SK-N-SH (cell line): ENCODE results near the gene MAOA. TPM values are rescaled to one million over a fixed set of nuclear protein-coding genes. Genes with fewer than 3 reads are reported as not detected.

Experiments
- CTCF ChIA-PET: fragments of 300-600, 350-600 bp; formaldehyde crosslinking; extraction: SDS; loops from one replicate; lab custom pipeline; 2021; lab: Yijun Ruan, JAX
- POLR2A ChIA-PET: fragments of 350-600 bp; sonication (Branson Sonifier 250); formaldehyde crosslinking; extraction: SDS; loops from one replicate; lab custom pipeline; 2020; ENCODE audit warnings: antibody characterized with exemption, inconsistent platforms; lab: Yijun Ruan, JAX
- DNase-seq: peaks from one replicate; pipeline ENCODE4 v3.0.0; 2012
- H2AFZ ChIP-seq: fragments of 200-600 bp; sonication (generic); 2 replicates; pipeline ENCODE4 v1.8.1; 2016; ENCODE audit warnings: antibody characterized with exemption, mild to moderate bottlenecking, low read depth
- H3F3A ChIP-seq: fragments of 200-600 bp; sonication (generic); replicated peaks from 2 replicates; pipeline ENCODE3; 2016; ENCODE audit warnings: antibody characterized with exemption, mild to moderate bottlenecking; ENCODE audit not compliant: insufficient read depth
- H3K27ac ChIP-seq, 2 experiments: fragments of 200-500 bp in 1 of 2; fragments of 200-600 bp in 1 of 2; sonication (Bioruptor generic) in 1 of 2; sonication (generic), shearing (Covaris generic) in 1 of 2; 2 replicates each; pipeline versions ENCODE4 v1.5.1 to v1.6.1; 2014 to 2016; ENCODE audit warnings: low read depth in 2 of 2, inconsistent platforms in 1 of 2, low read length in 1 of 2, mild to moderate bottlenecking in 1 of 2, mixed read lengths in 1 of 2
- H3K27me3 ChIP-seq: fragments of 200-600 bp; sonication (generic), shearing (Covaris generic); 2 replicates; pipeline ENCODE4 v1.6.1; 2016; ENCODE audit warnings: mixed run types; ENCODE audit not compliant: insufficient read depth
- H3K36me3 ChIP-seq, 2 experiments: fragments of 200-500 bp in 1 of 2; fragments of 200-600 bp in 1 of 2; sonication (Bioruptor generic) in 1 of 2; sonication (generic) in 1 of 2; replicated peaks in 1 of 2; 2 replicates each; pipeline versions ENCODE3 to v1.5.1; 2014 to 2016; ENCODE audit warnings: low read length in 1 of 2, mild to moderate bottlenecking in 1 of 2; ENCODE audit not compliant: insufficient read depth in 2 of 2, control insufficient read depth in 1 of 2
- H3K4me1 ChIP-seq, 2 experiments: fragments of 200-500 bp in 1 of 2; fragments of 200-600 bp in 1 of 2; sonication (Bioruptor generic) in 1 of 2; sonication (generic), shearing (Covaris generic) in 1 of 2; 2 replicates each; pipeline versions ENCODE4 v1.5.1 to v1.6.1; 2014 to 2016; ENCODE audit warnings: low read depth in 1 of 2, low read length in 1 of 2, mixed run types in 1 of 2; ENCODE audit not compliant: insufficient read depth in 2 of 2, control insufficient read depth in 1 of 2
- H3K4me2 ChIP-seq: fragments of 200-600 bp; sonication (generic), shearing (Covaris generic); 2 replicates; pipeline ENCODE4 v1.6.1; 2017; ENCODE audit warnings: mixed run types
- H3K4me3 ChIP-seq, 2 experiments: fragments of 200-500 bp in 1 of 2; fragments of 200-600 bp in 1 of 2; sonication (Bioruptor generic) in 1 of 2; sonication (generic), shearing (Covaris generic) in 1 of 2; 2 replicates each; pipeline versions ENCODE4 v1.5.1 to v1.8.1; 2014 to 2016; ENCODE audit warnings: low read depth in 2 of 2, inconsistent platforms in 1 of 2, low read length in 1 of 2, mild to moderate bottlenecking in 1 of 2, mixed read lengths in 1 of 2, moderate library complexity in 1 of 2
- H3K79me2 ChIP-seq: fragments of 200-600 bp; sonication (generic); 2 replicates; pipeline ENCODE4 v1.8.1; 2017; ENCODE audit warnings: mild to moderate bottlenecking; ENCODE audit not compliant: insufficient read depth
- H3K9ac ChIP-seq: fragments of 200-600 bp; sonication (generic); 2 replicates; pipeline ENCODE4 v1.6.1; 2017; ENCODE audit warnings: mixed run types
- H3K9me2 ChIP-seq: fragments of 200-600 bp; sonication (generic); 2 replicates; pipeline ENCODE4 v1.6.1; 2017; ENCODE audit warnings: mixed run types
- H3K9me3 ChIP-seq: fragments of 200-600 bp; sonication (generic); 2 replicates; pipeline ENCODE4 v1.6.1; 2017; ENCODE audit warnings: mixed run types, mild to moderate bottlenecking, moderate library complexity
- H4K20me1 ChIP-seq: fragments of 200-600 bp; sonication (generic); 2 replicates; pipeline ENCODE4 v1.6.1; 2017; ENCODE audit warnings: mild to moderate bottlenecking, mixed run types; ENCODE audit not compliant: insufficient read depth
- CHD2 ChIP-seq: fragments of 150-350 bp; IDR thresholded peaks from 2 replicates; pipeline ENCODE4 v1.6.1; 2018; ENCODE audit warnings: low read length; ENCODE audit not compliant: partially characterized antibody
- EP300 ChIP-seq, 2 experiments: IDR thresholded peaks; 2 replicates each; pipeline versions ENCODE4 v1.4.0 to v1.6.1; 2012; ENCODE audit warnings: borderline replicate concordance in 1 of 2, low read depth in 1 of 2, low read length in 1 of 2
- FOSL2 ChIP-seq: IDR thresholded peaks from 2 replicates; pipeline ENCODE4 v1.4.0; 2012; ENCODE audit warnings: low read depth, mild to moderate bottlenecking, moderate library complexity, borderline replicate concordance
- FOXM1 ChIP-seq: IDR thresholded peaks from 2 replicates; pipeline ENCODE4 v1.4.0; 2012; ENCODE audit warnings: low read depth, mild to moderate bottlenecking
- GATA2 ChIP-seq: sonication (generic); formaldehyde crosslinking; IDR thresholded peaks from 2 replicates; pipeline ENCODE4 v1.5.0; 2020; ENCODE audit warnings: mild to moderate bottlenecking, missing genetic modification reagents
- JUND ChIP-seq: IDR thresholded peaks from 2 replicates; pipeline ENCODE4 v1.4.0; 2012
- MXI1 ChIP-seq: IDR thresholded peaks from 2 replicates; pipeline ENCODE4 v1.6.1; 2012; ENCODE audit warnings: mild to moderate bottlenecking, low read depth, low read length, improper control_type of control experiment
- NFIC ChIP-seq: IDR thresholded peaks from 2 replicates; pipeline ENCODE4 v1.4.0; 2012; ENCODE audit warnings: borderline replicate concordance
- NRF1 ChIP-seq: IDR thresholded peaks from 2 replicates; pipeline ENCODE4 v1.6.1; 2012; ENCODE audit warnings: low read depth, mild to moderate bottlenecking, low read length
- RAD21 ChIP-seq: IDR thresholded peaks from 2 replicates; pipeline ENCODE4 v1.6.1; 2012; ENCODE audit warnings: mild to moderate bottlenecking, low read length
- RXRA ChIP-seq: IDR thresholded peaks from 2 replicates; pipeline ENCODE4 v1.4.0; 2012; ENCODE audit warnings: low read depth, mild to moderate bottlenecking, borderline replicate concordance
- SMC3 ChIP-seq: IDR thresholded peaks from 2 replicates; pipeline ENCODE4 v1.6.1; 2012; ENCODE audit warnings: low read depth, low read length, improper control_type of control experiment
- TCF12 ChIP-seq: IDR thresholded peaks from 2 replicates; pipeline ENCODE4 v1.4.0; 2012
- USF2 ChIP-seq: fragments of 150-350 bp; IDR thresholded peaks from 2 replicates; pipeline ENCODE4 v1.6.1; 2017; ENCODE audit warnings: antibody characterized with exemption, low read length, low read depth, borderline replicate concordance
- WGBS: methylation state at CpG from one replicate; pipeline ENCODE4 v1.1.6; 2017; ENCODE audit warnings: low lambda C conversion rate; 5-methylcytosine and 5-hydroxymethylcytosine counted together
- polyA plus RNA-seq, 3 experiments: library from polyadenylated mRNA; depleted of rRNA; stranded (reverse); fragments of >200 nt; gene quantifications; 2 replicates each; pipeline ENCODE4 v1.2.3, GENCODE V29; 2012
- TF ChIP-seq, protein P1 (sequence below): IDR thresholded peaks from 2 replicates; pipeline ENCODE4 v1.4.0; 2012; ENCODE audit warnings: low read depth, borderline replicate concordance
- TF ChIP-seq, protein P2 (sequence below): IDR thresholded peaks from 2 replicates; pipeline ENCODE4 v1.6.1; 2012; ENCODE audit warnings: mild to moderate bottlenecking, low read depth, low read length, moderate library complexity

Gene MAOA
- polyA plus RNA-seq, 1 of the 3 experiments (the other 2 are of a cell fraction): 0.31 TPM

DNA sequence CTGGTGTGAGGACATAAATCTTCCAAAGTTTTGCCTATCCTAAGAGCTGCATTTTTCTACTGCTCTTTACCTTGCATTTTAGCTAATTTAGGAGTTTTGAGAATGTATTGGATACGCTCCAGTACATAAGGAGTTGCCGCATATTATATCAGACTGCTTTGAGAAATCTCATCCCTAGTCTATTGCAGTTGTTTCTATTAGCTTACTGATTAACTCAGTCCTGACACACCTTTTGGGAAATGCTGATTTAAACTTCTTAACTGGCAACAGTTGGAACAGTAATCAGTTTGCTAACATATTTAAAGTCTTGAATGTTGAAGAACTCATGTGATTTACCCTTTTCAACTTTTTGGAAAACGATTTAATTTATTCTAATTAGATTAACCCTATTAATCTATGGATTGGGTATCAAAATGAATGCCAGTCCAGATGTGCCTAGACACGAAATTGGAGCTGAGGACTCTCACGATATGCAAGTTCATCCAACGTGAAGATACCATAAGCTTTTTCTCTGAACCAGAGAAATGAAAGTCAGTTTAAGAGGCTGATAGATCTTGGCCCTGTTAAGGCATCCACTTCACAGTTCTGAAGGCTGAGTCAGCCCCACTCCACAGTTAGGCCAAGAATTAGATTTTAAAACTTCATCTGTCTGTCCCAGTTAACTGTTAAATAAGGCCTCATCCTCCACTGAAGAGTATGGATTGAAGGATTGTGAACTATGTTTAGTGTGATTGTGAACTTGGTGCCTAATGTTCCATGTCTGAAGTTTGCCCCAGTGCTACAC, 90.0 kb downstream of the MAOA start:
- Histone ChIP-seq H3K4me1 (no peaks in the 10 kb centered on the region), H3K9me2 (no peaks in the 10 kb centered on the region), H4K20me1 (no peaks in the 10 kb centered on the region), H3K79me2 (no peaks in the 10 kb centered on the region), H3K9ac (no peak overlapping the region), H3F3A (no peaks in the 10 kb centered on the region), H2AFZ (no peak overlapping the region), H3K27me3 (no peaks in the 10 kb centered on the region), H3K4me3 (no peak overlapping the region), H3K36me3 (no peaks in the 10 kb centered on the region), H3K4me2 (no peak overlapping the region), H3K9me3 (no peaks in the 10 kb centered on the region), H3K27ac (no peak overlapping the region)
- TF ChIP-seq RAD21 (no peak), FOXM1 (no peak), SMC3 (no peak), GATA2 (CRISPR knock-in tag) (no peak), NFIC (no peak), CHD2 (no peak), FOSL2 (no peak), NRF1 (no peak), TCF12 (no peak), JUND (no peak)
- TF ChIP-seq, protein P1, sequence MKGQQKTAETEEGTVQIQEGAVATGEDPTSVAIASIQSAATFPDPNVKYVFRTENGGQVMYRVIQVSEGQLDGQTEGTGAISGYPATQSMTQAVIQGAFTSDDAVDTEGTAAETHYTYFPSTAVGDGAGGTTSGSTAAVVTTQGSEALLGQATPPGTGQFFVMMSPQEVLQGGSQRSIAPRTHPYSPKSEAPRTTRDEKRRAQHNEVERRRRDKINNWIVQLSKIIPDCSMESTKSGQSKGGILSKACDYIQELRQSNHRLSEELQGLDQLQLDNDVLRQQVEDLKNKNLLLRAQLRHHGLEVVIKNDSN: no peak
- TF ChIP-seq, protein P2, sequence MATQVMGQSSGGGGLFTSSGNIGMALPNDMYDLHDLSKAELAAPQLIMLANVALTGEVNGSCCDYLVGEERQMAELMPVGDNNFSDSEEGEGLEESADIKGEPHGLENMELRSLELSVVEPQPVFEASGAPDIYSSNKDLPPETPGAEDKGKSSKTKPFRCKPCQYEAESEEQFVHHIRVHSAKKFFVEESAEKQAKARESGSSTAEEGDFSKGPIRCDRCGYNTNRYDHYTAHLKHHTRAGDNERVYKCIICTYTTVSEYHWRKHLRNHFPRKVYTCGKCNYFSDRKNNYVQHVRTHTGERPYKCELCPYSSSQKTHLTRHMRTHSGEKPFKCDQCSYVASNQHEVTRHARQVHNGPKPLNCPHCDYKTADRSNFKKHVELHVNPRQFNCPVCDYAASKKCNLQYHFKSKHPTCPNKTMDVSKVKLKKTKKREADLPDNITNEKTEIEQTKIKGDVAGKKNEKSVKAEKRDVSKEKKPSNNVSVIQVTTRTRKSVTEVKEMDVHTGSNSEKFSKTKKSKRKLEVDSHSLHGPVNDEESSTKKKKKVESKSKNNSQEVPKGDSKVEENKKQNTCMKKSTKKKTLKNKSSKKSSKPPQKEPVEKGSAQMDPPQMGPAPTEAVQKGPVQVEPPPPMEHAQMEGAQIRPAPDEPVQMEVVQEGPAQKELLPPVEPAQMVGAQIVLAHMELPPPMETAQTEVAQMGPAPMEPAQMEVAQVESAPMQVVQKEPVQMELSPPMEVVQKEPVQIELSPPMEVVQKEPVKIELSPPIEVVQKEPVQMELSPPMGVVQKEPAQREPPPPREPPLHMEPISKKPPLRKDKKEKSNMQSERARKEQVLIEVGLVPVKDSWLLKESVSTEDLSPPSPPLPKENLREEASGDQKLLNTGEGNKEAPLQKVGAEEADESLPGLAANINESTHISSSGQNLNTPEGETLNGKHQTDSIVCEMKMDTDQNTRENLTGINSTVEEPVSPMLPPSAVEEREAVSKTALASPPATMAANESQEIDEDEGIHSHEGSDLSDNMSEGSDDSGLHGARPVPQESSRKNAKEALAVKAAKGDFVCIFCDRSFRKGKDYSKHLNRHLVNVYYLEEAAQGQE: no peak
- ChIA-PET CTCF (no interaction called here), POLR2A (no interaction called here)
- no peak for DNase-seq
- 26% methylated on average over 6 of the region's 6 CpGs for WGBS

DNA sequence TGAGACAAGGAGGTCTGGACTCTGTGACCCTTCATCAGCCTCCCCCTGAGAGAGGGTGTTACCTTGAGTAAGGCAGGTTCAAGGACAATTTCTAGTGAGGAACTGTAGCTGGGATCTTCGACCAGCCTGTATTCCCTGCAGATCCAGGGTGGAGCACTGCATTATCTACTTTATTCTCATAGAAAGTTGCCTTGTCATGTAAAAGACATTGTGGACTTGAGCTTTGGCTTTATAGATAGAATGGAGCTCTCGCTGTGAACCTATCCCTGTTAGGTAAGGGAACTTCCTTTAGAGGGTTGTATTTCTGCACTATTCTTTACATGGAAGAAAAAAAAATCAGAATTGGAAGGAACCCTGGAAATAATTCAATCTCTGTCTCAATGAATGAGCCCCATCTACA, 91.4 kb downstream of the MAOA start:
- H4K20me1 ChIP-seq: no peaks in the 10 kb centered on the region
- no peaks in the 10 kb centered on the region for H3K9me2 ChIP-seq
- ChIA-PET CTCF (interaction anchor here (1.2 kb wide), 1 partner anchor 188 kb away, joined by 7 read pairs; no protein-coding TSS in a partner anchor), POLR2A (no interaction called here)
- no peak for DNase-seq
- 26% methylated on average over 2 of the region's 2 CpGs for WGBS
- H3K36me3 ChIP-seq: no peaks in the 10 kb centered on the region
- H3K9me3 ChIP-seq: no peaks in the 10 kb centered on the region
- no peaks in the 10 kb centered on the region for H3K79me2 ChIP-seq
- H2AFZ ChIP-seq: no peak overlapping the region
- no peak overlapping the region for H3K27ac ChIP-seq
- H3K9ac ChIP-seq: no peak overlapping the region
- H3K27me3 ChIP-seq: no peaks in the 10 kb centered on the region
- H3K4me3 ChIP-seq: no peak overlapping the region
- H3K4me2 ChIP-seq: no peak overlapping the region
- H3K4me1 ChIP-seq: no peaks in the 10 kb centered on the region
- no peaks in the 10 kb centered on the region for H3F3A ChIP-seq
- TF ChIP-seq NFIC (no peak), EP300 (IDR thresholded peaks at IDR 0.05; ENCODE audit: borderline replicate concordance in 1 of 2, low read depth in 1 of 2, low read length in 1 of 2) (no peak), CHD2 (no peak), FOSL2 (no peak), NRF1 (no peak), FOXM1 (no peak), RXRA (no peak), MXI1 (no peak), USF2 (no peak)
- TF ChIP-seq, protein P2: no peak
